GM13977 (cell line): ENCODE data around the gene B4GALNT1.

Experiments used
- DNase-seq: peaks from one replicate; pipeline ENCODE4 v3.0.0; 2012; ENCODE audit warnings: low spot score
- in situ Hi-C: fragments of 300-500 bp; cut with MboI; formaldehyde crosslinking; loops from one replicate; pipeline ENCODE4 v1.12.0; 2022; ENCODE audit warnings: low sequenced_read_pairs, low pct_unique_long_range_greater_than_20kb, mixed read lengths, inconsistent platforms; ENCODE audit not compliant: unreplicated experiment
- TF ChIP-seq, protein P1 (sequence below): IDR thresholded peaks from 2 replicates; pipeline ENCODE4 v1.5.1; 2012; ENCODE audit warnings: mild to moderate bottlenecking, control low read depth; ENCODE audit not compliant: insufficient read depth; ENCODE audit errors: extremely low read depth, missing control alignments

The B4GALNT1 gene

DNA sequence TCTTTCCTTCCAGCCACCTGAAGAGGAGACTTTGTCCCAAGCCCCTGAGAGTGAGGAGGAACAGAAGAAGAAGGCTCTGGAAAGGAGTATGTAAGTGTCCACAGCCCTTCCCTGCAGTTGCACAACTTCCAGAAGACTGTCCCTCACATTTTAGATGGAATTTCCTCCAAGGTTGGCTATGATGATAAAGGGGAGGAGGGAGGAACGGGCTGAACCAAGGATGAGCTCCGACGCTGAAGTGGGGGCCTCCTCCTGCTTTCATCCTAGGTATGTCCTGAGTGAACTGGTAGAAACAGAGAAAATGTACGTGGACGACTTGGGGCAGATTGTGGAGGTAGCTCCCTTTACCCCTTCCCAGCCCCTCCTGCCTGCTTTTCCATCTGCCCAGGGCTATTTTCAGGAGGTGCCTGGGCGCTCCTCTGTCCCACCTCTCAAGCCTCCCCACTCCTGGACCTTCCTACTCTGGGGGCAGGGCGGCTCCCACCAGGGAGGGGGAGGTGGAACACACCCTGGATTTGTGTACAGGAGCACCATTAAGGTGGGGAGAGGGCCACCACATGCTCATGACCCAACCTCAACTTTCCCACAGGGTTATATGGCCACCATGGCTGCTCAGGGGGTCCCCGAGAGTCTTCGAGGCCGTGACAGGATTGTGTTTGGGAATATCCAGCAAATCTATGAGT is 19.4 kb downstream of the B4GALNT1 start:
- DNase-seq: peak; percentile 12
- TF ChIP-seq, protein P1, sequence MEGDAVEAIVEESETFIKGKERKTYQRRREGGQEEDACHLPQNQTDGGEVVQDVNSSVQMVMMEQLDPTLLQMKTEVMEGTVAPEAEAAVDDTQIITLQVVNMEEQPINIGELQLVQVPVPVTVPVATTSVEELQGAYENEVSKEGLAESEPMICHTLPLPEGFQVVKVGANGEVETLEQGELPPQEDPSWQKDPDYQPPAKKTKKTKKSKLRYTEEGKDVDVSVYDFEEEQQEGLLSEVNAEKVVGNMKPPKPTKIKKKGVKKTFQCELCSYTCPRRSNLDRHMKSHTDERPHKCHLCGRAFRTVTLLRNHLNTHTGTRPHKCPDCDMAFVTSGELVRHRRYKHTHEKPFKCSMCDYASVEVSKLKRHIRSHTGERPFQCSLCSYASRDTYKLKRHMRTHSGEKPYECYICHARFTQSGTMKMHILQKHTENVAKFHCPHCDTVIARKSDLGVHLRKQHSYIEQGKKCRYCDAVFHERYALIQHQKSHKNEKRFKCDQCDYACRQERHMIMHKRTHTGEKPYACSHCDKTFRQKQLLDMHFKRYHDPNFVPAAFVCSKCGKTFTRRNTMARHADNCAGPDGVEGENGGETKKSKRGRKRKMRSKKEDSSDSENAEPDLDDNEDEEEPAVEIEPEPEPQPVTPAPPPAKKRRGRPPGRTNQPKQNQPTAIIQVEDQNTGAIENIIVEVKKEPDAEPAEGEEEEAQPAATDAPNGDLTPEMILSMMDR: no peak
- in situ Hi-C loops: no loop called here

- in situ Hi-C loops: no loop called here
- DNase-seq: peak; percentile 21
- TF ChIP-seq, protein P1: no peak
Observed at GRCh38 chr12:57612711-57613426, 20.1 kb downstream of the B4GALNT1 start.

- peak; percentile 30 for DNase-seq
- in situ Hi-C loops: no loop called here
- TF ChIP-seq, protein P1: no peak
Observed at GRCh38 chr12:57611827-57612710, 20.9 kb downstream of the B4GALNT1 start.

DNA sequence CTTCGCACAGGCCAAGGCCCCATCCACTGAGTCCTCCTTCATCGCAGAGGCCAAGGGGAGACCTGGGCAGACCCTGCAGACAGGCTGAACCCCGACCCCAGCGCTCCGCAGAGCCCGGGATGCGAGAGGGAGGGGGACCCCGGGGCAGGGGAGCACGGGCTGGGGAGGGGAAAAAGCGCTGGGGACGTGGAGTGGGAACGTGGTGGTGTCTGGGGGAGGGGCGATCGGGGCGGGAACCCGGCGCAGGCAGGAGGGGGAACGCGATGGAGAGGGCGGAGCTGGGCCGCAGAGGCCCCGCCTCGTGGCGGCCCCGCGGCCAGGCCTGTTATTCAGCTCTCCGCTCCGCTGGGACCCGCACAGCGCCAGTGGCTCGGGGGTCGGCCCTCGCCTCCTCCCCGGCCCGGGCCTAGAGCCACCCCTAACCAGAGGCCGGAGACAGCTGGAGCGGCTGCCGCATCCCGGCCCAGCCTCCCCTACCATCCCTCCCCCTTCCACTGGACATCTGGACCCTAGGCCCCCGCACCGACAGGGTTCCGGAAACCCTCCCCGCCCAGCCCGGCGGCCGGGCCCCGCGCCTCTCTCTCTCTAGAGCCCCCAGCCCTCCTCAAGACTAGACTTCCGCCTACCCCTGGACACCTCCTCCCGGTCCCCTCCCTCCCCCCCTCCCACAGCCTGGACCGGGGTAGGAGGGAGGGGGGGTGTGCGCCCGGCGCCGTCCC is 21.7 kb downstream of the B4GALNT1 start, which contains the start of gene ARHGEF25:
Gene ARHGEF25 (plus strand): TSS at position 328 of the 719 bp plus-strand sequence. CDS start 460 bp downstream, outside the sequence.
- DNase-seq: peak; percentile 92
- in situ Hi-C loops: no loop called here
- TF ChIP-seq, protein P1: no peak

DNA sequence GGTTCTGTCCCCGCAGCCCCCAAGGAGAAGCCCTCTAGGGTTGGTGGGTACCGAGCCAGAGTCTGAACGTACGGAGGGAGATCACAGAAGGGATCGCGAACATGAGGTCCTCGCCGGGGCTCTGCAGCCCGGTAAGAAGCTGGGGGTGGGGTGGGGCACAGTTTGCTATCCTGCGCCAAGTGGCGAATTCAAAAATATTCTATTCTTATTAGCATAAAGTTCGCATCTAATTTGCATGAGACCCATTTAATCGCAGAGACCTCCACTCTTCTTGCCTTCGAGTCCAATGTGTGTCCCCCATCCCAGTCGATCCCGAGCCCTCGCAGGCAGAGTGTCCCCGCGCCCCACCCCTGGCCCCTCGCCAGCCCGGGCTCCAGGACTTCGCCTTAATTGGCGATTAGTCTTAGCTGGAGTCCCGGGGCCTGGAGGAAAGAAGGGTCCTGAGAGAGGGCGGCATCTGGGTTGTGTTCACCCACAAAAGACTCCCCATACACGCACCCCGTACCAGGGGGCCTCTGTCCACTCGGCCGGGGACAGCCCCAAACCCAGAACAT is 22.4 kb downstream of the B4GALNT1 start:
- DNase-seq: peak; percentile 50
- in situ Hi-C loops: no loop called here

More for the DNA sequence above, 22.4 kb downstream of the B4GALNT1 start:
- TF ChIP-seq, protein P1: no peak
